WERI-Rb-1 (cell line): ENCODE data around the gene ACOT7.
A peak's percentile ranks its signal among the peaks of the same experiment; 100 is the strongest.

ENCODE experiments used
- DNase-seq: peaks from one replicate; pipeline ENCODE4 v3.0.0-alpha.2; 2020
- H3K27ac ChIP-seq: fragments of 250-450 bp; sonication (Bioruptor Pico); 2 replicates; pipeline ENCODE4 v1.5.1; 2020; ENCODE audit warnings: mild to moderate bottlenecking, moderate library complexity
- H3K27me3 ChIP-seq: fragments of 250-450 bp; sonication (Bioruptor Pico); 2 replicates; pipeline ENCODE4 v1.5.1; 2021; ENCODE audit warnings: mild to moderate bottlenecking, low read depth, moderate library complexity; ENCODE audit not compliant: insufficient read depth, severe bottlenecking
- H3K36me3 ChIP-seq: fragments of 250-450 bp; sonication (Bioruptor Pico); 2 replicates; pipeline ENCODE4 v1.5.1; 2020; ENCODE audit warnings: mild to moderate bottlenecking, moderate library complexity
- H3K4me3 ChIP-seq: 2 replicates; pipeline ENCODE4 v1.5.1; 2011; ENCODE audit warnings: low read depth, mild to moderate bottlenecking, control low read depth, low read length
- H3K9me3 ChIP-seq: fragments of 250-450 bp; sonication (Bioruptor Pico); 2 replicates; pipeline ENCODE4 v1.5.1; 2021; ENCODE audit warnings: mild to moderate bottlenecking, moderate library complexity; ENCODE audit not compliant: severe bottlenecking
- CTCF ChIP-seq: IDR thresholded peaks from 2 replicates; pipeline ENCODE4 v1.5.1; 2011; ENCODE audit warnings: low read depth, mild to moderate bottlenecking, control low read depth, inconsistent platforms, low read length

Gene ACOT7

GRCh38 chr1:6392809-6393399 is 663 bp downstream of the ACOT7 start:
- peaks cover 14% of the 10 kb centered on the region for H3K36me3 ChIP-seq
- peak overlapping the region; percentile 71 for H3K4me3 ChIP-seq
- TF ChIP-seq CTCF, result no peak
- no peaks in the 10 kb centered on the region for H3K9me3 ChIP-seq
- DNase-seq, result no peak
- H3K27ac ChIP-seq, result peak overlapping the region; percentile 98
- no peaks in the 10 kb centered on the region for H3K27me3 ChIP-seq

GRCh38 chr1:6391951-6392808 is 1.4 kb downstream of the ACOT7 start:
- DNase-seq, result no peak
- peak overlapping the region; percentile 98 for H3K27ac ChIP-seq
- no peak for TF ChIP-seq CTCF

GRCh38 chr1:6389971-6390370 is 3.6 kb downstream of the ACOT7 start:
- H3K27me3 ChIP-seq, result no peaks in the 10 kb centered on the region
- DNase-seq, result no peak
- no peak overlapping the region for H3K27ac ChIP-seq
- no peak overlapping the region for H3K4me3 ChIP-seq
- no peak for TF ChIP-seq CTCF
- H3K36me3 ChIP-seq, result peaks cover 14% of the 10 kb centered on the region
- no peaks in the 10 kb centered on the region for H3K9me3 ChIP-seq

More at GRCh38 chr1:6391951-6392808, 1.4 kb downstream of the ACOT7 start:
- H3K4me3 ChIP-seq, result peak overlapping the region; percentile 71
- peaks cover 14% of the 10 kb centered on the region for H3K36me3 ChIP-seq
- H3K27me3 ChIP-seq, result no peaks in the 10 kb centered on the region
- H3K9me3 ChIP-seq, result no peaks in the 10 kb centered on the region

GRCh38 chr1:6386371-6386949 is 7.1 kb downstream of the ACOT7 start:
- TF ChIP-seq CTCF, result no peak
- Histone ChIP-seq H3K4me3 (no peak overlapping the region), H3K9me3 (no peaks in the 10 kb centered on the region), H3K27ac (no peak overlapping the region), H3K27me3 (no peaks in the 10 kb centered on the region), H3K36me3 (peaks cover 14% of the 10 kb centered on the region)
- DNase-seq, result no peak

- no peak for TF ChIP-seq CTCF
- H3K27ac ChIP-seq, result no peak overlapping the region
- peaks cover 12% of the 10 kb centered on the region for H3K36me3 ChIP-seq
- no peaks in the 10 kb centered on the region for H3K9me3 ChIP-seq
- no peak overlapping the region for H3K4me3 ChIP-seq
- DNase-seq, result no peak
- no peaks in the 10 kb centered on the region for H3K27me3 ChIP-seq
Measured at GRCh38 chr1:6385488-6386191, 7.9 kb downstream of the ACOT7 start.
